HG02885 (cell line): ENCODE measurements around the gene CERS5.

ENCODE experiments used
- ATAC-seq: cut with Tn5 transposase; IDR thresholded peaks from one replicate; pipeline ENCODE4 v1.9.1; 2021; ENCODE audit warnings: mild to moderate bottlenecking; ENCODE audit not compliant: unreplicated experiment, poor library complexity

The CERS5 gene

DNA sequence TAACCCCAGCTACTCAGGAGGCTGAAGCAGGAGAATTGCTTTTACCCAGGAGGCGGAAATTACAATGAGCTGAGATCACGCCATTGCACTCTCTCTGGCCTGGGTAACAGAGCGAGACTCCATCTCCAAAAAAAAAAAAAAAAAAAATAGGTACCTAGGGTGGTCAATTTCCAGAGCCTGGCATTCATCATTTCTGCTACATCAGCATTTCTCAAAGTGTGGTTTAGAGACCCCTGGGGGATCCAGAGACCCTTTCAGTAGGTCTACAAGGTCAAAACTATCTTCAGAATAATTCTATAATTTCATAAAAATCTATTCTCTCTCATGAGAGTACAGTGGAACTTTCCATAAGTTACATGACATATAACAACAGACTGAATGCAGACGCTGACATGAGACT, 19.9 kb downstream of the CERS5 start:
- no peak for ATAC-seq

DNA sequence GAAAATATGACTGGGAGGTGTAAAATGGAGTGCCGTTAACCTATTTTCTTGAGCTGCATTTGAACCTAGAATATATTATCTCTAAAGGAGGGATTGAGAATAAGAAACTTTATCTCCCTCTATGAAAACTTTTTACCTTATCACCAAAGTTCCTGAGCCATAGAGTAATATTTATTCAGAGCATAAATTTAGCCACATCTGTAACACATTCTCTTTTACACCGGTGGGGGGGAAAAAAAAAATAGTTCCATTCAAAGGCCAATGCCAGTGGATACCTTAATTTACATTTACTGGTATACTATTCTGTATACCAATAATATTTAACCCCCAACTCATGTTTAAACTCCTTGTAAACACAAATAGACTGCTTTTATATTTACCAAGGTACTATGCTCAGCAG, 21.7 kb downstream of the CERS5 start:
- ATAC-seq = no peak

DNA sequence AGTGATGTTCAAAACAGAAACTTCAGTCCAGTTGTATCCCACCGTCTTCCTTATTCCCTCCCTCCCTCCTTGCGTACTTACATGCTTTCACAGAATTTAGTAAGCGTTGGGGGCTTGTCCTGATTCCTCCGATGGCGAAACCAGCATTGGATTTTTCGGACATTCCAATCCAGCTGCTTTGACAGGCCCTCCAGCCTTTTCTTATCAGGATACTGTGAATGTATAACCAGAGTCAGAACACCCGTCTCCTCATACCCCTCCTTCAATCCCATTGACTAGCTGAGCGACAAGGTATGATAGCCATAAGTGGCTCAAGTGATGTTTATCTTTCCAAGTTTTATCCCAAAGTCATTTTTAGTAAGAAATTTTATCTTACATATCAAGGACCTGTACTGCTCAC, 24.2 kb downstream of the CERS5 start:
- no peak for ATAC-seq

DNA sequence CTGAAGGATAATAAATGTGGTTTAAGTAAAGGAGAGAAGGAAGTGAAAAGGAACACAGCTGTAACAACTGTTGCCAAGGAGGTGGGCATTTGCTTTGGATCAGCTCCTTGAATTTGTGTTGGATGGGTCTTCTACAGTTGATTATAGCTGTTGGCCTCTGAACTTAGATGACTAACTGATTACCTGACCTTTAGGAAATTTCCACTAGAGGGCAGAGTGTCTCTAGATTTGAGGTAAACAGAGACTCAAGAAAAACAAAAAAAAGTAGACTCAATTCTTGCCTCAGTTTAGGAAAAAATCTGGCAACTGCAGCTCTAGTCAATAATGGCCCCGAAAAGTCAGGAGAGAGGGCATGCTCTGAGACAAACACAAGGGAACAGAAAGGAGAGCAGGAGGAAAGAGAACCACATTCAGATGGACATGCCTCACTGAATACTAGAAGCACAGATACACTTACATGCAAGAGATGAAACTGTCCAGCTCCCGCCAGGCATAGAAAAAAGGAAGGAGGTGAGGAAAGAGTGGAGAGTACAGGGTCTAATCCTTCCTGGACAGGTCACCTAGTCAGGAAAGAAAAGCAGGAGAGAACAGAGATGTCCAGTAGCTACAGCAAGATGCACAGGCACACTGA, 34.5 kb downstream of the CERS5 start:
- ATAC-seq = no peak

DNA sequence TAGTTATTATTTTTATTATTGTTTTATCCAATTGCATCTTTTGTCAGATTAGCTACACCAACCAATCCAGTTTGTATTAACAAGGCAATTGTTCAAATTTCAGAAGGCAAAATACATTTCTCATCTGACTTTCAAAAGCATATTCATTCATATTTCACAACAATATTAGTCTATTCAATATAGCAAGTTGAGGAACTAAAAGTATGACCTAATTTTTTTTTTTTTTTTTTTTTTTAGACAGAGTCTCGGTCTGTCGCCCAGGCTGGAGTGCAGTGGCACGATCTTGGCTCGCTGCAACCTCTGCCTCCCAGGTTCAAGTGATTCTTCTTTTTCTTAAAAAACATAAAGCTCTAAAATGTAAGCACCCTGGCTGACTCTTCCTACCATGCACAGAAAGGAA, 37.9 kb downstream of the CERS5 start:
- no peak for ATAC-seq

DNA sequence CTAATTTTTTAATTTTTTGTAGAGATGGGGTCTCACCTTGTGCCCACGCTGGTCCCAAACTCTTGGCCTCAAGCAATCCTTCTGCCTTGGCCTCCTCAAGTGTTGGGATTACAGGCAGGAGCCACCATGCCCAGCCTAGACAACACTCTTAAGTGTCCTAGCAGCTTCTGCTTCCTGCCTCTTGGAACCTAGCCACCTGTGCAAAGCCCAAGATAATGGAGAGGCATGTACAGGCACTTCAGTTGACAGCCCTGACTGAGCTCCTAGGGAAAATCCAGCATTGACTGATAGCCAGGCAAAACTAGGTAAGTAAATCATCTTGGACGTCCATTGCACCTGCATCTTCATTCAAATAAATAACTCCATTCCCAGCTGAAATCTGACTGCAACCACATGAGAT, 39.6 kb downstream of the CERS5 start:
- ATAC-seq = no peak

DNA sequence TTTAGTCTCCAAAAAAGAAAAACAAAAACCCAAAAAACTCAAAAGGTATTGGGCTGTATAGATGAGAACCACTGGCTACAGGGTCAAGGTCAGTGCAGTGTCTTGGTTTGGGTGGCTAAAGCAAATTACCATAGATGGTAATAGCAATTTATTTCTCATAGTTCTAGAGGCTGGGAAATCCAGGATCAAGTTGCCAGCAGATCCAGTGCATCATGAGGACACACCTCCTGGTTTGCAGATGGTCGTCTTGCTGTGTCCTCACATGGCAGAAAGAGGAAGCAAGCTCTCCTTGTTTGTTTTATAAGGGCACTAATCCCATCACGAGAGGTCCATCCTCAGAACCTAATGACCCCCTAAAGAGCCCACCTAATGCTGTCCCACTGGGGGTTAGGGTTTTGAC, 44.0 kb downstream of the CERS5 start:
- no peak for ATAC-seq

DNA sequence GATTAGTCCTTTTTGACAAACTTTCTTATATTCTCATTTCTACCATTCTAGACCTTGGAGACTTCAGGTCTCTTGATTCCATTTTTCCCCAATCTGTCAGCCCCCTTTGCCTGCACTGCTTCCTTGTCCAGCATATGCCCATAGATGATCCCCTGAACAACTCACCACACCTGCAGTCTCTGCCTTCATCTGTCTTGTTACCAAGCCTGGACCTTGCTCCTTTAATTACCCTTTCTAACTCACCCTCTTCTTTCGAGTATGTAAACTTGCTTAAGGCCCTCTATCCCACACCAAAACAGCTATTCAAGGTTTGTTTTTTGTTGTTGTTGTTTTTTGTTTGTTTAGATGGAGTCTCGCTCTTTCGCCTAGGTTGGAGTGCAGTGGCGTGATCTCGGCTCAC, 45.5 kb downstream of the CERS5 start:
- no peak for ATAC-seq

DNA sequence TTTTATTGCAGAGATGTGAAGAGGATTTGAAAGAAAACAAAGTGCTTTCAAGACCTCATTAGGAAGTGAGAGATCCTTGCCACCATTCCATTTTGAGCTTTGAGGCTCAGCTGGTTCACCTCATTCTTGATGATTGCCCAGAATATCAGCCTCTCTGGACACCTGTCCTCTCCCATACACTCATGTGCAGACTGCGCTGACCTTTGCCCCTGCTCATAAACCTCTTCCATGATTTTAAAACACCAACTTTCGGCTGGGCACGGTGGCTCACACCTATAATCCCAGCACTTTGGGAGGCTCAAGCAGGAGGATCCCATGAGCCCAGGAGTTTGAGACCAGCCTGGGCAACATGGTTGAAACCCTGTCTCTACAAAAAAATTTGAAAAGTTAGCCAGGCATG, 46.2 kb downstream of the CERS5 start:
- no peak for ATAC-seq

DNA sequence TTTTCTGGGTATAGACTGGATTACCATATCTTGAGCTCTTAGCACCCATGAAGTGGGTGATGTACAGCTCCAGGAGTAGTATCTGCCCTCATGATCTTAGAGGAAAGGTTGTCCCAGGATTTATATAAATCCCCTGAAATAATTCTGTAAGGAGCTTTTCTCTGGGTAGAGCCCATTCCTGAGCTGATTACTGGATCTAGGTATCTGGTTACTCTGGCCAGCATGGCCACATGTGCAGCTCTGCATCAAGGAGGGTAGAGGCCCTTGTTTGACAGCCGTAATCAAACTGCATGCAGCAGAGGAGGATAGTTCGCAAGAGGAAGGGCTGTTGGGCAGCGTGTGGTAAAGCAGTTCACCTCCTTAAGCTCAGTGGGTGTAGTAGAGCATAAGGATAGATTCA, 46.6 kb downstream of the CERS5 start:
- ATAC-seq = no peak

DNA sequence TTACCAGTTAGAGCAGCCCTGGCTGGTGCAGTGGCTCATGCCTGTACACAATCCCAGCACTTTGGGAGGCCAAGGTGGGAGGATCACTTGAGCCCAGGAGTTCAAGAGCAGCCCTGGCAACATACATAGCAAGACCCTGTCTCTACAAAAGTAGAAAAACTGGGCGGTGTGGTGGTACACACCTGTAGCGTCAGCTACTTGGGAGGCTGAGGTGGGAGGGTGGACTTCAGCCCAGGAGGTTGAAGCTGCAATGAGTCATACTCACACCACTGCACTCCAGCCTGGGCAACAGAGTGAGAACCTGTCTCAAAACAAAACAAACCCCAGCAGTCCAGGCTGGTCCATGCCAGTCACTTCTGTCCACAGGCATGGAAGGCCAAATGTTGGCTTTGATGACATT, 47.8 kb downstream of the CERS5 start:
- ATAC-seq = no peak

DNA sequence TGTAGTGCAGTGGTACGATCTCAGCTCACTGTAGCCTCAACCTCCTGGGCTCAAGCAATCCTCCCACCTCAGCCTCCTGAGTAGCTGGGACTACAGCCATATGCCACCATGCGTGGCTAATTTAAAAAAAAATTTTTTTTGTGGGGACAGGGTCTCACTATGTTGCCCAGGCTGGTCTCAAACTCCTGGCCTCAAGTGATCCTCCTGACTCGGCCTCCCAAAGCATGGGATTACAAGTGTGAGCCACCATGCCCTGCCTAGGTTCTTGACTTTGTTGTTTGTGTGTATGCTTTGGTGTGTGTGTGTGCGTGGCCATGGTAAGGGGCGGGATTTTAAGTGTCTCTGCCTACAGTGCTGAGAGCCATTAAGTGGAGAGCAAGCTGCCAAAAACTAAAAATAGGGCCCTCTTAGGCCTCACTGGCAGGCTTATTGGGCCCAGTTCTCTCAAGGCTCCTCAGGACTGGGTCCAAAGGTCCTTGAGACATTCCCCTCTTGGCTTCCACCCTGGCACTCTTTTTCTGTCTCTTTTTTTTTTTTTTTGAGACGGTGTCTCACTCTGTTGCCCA, 50.0 kb downstream of the CERS5 start:
- no peak for ATAC-seq

DNA sequence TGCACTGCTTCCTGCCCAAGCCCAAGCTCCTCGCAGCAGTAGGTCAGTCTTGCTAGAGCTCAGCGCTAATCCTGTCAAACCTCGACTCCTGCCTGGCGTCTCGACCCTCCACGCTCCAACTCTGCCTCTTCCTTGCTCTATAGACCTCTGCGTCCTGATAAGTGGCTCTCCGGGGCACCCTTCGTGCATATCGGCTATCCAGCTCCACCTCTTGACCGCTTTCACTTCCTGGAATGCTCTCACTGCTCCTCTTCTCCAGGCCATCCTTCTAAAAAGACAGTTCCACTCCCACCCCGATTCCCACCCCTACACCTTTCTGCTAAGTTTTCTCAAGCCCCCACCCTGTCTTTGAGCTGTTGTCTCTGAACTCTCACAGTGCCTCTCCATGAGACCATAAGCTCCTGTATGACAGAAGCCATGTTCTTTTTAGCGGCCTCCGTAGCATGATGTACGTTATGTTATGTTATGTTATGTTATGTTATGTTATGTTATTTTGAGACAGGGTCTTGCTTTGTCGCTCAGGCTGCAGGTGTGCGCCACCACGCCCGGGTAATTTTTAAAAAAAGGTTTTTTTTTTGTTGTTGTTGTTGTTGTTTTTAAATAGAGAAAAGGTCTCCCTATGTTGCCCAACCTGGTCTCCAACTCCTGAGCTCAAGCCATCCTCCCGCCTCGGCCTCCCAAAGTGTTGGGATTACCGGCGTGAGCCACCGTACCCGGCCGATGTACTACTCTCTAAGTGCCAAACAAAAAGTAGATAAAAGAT, 54.5 kb downstream of the CERS5 start:
- ATAC-seq = no peak

DNA sequence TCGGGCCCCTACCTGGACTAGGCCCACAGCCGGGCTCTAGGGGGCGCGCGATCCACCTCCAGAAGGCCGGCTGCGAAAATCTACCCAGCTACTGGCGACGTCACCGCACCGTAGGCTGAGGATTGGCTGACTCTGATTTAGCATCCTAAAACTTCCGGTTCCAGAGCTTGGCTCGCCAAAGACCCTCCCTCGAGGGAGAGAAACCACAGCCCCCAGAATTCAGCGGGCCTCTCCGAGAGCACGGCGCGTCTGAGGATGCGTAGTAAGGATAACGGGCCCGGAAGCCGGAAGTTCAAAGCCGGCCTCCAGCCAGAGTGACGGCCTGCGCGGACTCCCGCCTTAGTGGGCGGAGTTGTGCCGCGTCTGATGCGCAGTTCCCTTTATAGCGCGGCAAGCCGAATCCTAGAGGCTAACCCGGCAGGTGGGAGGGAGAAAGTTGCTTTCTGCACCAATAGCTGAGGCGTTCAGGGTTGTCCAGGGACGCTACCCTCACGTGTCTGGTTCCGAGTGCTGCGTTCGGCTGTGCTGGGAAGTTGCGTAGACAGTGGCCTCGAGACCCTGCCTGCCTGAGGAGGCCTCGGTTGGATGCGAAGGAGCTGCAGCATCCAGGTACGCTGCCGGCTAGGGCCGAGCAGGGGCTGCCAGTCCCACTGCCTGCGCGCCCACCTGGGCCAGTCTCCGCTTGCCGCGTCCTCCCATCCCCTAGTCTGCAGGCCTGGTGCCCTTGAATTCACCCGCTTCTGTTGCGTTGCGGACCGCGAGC, 55.3 kb downstream of the CERS5 start, which contains the start of gene COX14:
TSS of gene COX14 (plus strand) at position 544 of the 763 bp plus-strand sequence. CDS start 7,808 bp downstream, outside the sequence.
- peak; percentile 83 for ATAC-seq

DNA sequence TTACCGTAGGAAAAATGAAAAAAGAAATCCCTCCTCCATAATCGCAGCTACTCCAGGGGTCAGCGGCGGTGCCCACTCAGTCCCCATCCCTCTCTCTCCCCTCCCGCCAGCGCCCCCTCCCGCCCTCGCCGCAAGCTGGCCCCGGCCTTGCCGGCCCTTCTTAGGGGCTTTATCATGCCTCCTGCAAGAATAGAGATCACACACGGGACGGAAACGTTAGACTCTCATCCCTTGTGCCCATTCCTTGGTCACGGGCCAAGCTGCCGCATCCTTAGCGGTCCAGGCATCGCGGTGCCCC, 55.8 kb downstream of the CERS5 start:
- ATAC-seq = peak; percentile 2

DNA sequence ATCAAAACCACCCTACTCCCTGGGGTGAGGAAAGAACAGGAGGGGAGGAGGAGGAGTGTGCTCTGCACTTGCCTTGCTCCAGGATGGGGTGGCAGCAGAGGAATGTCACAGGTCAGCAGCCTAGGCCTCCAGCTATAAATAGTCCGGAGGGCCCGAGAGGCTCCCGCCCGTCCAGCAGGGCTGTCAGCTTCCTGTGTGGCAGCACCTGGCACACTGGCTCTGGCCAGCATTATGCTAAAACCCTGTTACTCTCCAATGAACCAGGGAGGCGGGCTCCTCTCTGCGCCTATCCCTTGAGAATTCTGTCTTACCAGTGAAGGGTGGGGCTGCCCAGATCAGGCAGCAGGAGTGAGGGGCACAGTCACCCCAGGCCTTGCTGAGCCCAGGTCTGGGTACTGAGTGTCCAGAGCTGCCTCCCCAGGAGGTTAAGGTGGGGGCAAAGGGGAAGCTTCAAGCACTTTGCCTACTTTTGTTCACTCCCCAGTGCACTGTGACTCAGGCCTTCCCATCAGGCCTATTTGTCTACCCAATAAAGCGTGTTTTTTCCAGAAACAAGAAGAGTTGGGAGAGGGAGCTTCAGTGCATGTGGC, 56.3 kb downstream of the CERS5 start:
- no peak for ATAC-seq

DNA sequence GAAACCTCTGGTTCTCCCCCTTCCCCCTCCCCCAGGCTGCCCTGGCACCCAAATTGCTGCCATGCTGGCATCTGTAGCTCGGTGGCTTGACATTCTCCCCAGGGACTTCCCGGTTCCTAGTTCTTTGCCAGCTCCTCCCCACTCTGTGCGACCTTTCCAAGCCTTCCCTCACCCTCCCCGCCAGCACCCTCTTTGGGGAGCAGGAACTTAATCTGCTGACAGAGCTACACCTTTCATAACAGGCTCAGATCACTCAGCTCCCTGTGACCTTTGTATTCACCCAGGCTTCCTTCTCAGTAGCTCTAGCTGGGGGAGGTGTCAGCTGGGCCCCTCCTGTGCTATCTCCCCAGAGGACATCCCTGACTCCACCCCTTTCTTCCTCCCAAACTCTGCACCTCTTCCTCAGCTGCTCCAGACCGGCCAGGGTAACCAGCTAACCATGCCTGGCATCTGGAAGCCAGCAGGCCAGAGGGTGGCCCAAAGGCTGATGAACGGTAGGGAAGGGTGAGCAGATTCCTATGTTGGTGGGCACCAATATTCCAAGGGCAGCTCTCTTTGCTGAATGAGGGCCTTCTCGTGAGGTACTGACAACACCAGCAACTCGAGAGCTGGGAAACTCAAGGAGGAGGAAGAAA, 56.9 kb downstream of the CERS5 start:
- no peak for ATAC-seq

DNA sequence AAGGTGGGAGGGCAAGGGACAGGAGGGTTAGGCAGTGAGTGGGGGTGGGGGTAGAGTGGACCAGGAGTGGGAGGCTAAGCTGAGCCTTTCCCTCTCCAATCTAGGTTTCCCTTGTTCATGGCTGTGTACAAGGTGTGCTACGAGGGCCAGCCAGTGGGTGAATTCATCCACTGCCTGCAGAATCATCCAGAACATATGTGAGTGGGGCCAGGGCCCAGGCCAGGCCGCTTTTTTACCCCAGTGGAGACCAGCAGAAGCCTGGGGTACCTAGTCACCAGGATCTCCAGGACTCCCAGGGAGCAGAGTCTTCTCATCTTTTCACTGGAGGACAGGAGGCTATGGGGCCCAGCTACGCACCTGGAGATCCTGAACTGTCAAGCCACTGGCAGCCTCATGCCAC, 57.9 kb downstream of the CERS5 start:
- ATAC-seq = no peak

DNA sequence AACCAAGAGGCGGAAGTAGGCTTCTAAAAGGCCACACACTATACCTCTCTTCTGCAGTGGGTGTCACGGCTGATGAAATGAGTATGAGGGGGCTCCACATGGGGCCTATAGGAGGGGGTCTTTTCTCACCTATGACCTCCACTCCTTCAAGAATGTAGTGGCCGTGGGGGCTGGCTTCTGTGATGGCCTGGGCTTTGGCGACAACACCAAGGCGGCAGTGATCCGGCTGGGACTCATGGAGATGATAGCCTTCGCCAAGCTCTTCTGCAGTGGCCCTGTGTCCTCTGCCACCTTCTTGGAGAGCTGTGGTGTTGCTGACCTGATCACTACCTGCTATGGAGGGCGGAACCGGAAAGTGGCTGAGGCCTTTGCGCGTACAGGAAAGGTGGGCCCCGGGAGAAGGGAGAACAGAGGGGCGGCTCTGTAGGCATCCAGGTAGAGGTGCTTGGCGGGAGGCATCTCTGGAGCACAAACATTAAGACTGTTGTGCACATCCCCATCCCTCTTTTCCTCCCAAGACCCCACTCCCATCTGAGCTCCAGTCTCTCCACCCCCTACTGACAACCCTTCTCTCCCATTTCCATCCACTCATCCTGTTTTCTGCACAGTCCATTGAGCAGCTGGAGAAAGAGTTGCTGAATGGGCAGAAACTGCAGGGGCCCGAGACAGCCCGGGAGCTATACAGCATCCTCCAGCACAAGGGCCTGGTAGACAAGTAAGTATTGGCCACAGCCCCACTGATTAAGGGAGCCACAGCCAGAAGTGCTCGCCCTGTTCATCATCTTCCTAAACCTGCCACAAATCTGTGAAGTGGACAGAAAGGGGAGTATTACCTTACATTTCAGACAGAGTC, 59.5 kb downstream of the CERS5 start:
- no peak for ATAC-seq

DNA sequence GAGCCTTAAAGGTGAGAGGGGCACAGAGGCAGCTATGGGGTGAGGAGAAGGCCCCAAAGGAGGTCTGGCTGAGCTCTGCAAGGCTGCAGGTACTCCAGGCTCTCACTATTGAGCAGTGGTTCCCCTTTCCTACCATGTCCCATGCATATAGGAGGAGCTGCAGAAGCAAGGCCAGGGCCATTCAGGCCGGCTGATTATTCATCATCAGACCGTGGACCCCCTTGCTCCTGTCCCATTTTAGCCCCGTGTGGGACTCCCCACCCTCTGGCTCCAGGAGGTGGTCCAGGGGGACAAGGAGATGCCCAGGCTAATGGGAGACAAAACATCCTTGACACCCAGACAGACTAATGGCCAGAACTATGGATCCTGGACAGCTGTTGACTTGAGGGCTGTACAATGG, 60.3 kb downstream of the CERS5 start:
- ATAC-seq = no peak
